SK-N-SH (cell line): ENCODE data around the gene HSPH1. TPM values are rescaled to one million over a fixed set of nuclear protein-coding genes. Genes with fewer than 3 reads are reported as not detected.

Experiments used
- CTCF ChIA-PET: fragments of 300-600, 350-600 bp; formaldehyde crosslinking; extraction: SDS; loops from one replicate; lab custom pipeline; 2021; lab: Yijun Ruan, JAX
- POLR2A ChIA-PET: fragments of 350-600 bp; sonication (Branson Sonifier 250); formaldehyde crosslinking; extraction: SDS; loops from one replicate; lab custom pipeline; 2020; ENCODE audit warnings: antibody characterized with exemption, inconsistent platforms; lab: Yijun Ruan, JAX
- DNase-seq: peaks from one replicate; pipeline ENCODE4 v3.0.0; 2012
- H2AFZ ChIP-seq: fragments of 200-600 bp; sonication (generic); 2 replicates; pipeline ENCODE4 v1.8.1; 2016; ENCODE audit warnings: antibody characterized with exemption, mild to moderate bottlenecking, low read depth
- H3F3A ChIP-seq: fragments of 200-600 bp; sonication (generic); replicated peaks from 2 replicates; pipeline ENCODE3; 2016; ENCODE audit warnings: antibody characterized with exemption, mild to moderate bottlenecking; ENCODE audit not compliant: insufficient read depth
- H3K27ac ChIP-seq, 2 experiments: fragments of 200-500 bp in 1 of 2; fragments of 200-600 bp in 1 of 2; sonication (Bioruptor generic) in 1 of 2; sonication (generic), shearing (Covaris generic) in 1 of 2; 2 replicates each; pipeline versions ENCODE4 v1.5.1 to v1.6.1; 2014 to 2016; ENCODE audit warnings: low read depth in 2 of 2, inconsistent platforms in 1 of 2, low read length in 1 of 2, mild to moderate bottlenecking in 1 of 2, mixed read lengths in 1 of 2
- H3K27me3 ChIP-seq: fragments of 200-600 bp; sonication (generic), shearing (Covaris generic); 2 replicates; pipeline ENCODE4 v1.6.1; 2016; ENCODE audit warnings: mixed run types; ENCODE audit not compliant: insufficient read depth
- H3K36me3 ChIP-seq, 2 experiments: fragments of 200-500 bp in 1 of 2; fragments of 200-600 bp in 1 of 2; sonication (Bioruptor generic) in 1 of 2; sonication (generic) in 1 of 2; replicated peaks in 1 of 2; 2 replicates each; pipeline versions ENCODE3 to v1.5.1; 2014 to 2016; ENCODE audit warnings: low read length in 1 of 2, mild to moderate bottlenecking in 1 of 2; ENCODE audit not compliant: insufficient read depth in 2 of 2, control insufficient read depth in 1 of 2
- H3K4me1 ChIP-seq, 2 experiments: fragments of 200-500 bp in 1 of 2; fragments of 200-600 bp in 1 of 2; sonication (Bioruptor generic) in 1 of 2; sonication (generic), shearing (Covaris generic) in 1 of 2; 2 replicates each; pipeline versions ENCODE4 v1.5.1 to v1.6.1; 2014 to 2016; ENCODE audit warnings: low read depth in 1 of 2, low read length in 1 of 2, mixed run types in 1 of 2; ENCODE audit not compliant: insufficient read depth in 2 of 2, control insufficient read depth in 1 of 2
- H3K4me2 ChIP-seq: fragments of 200-600 bp; sonication (generic), shearing (Covaris generic); 2 replicates; pipeline ENCODE4 v1.6.1; 2017; ENCODE audit warnings: mixed run types
- H3K4me3 ChIP-seq, 2 experiments: fragments of 200-500 bp in 1 of 2; fragments of 200-600 bp in 1 of 2; sonication (Bioruptor generic) in 1 of 2; sonication (generic), shearing (Covaris generic) in 1 of 2; 2 replicates each; pipeline versions ENCODE4 v1.5.1 to v1.8.1; 2014 to 2016; ENCODE audit warnings: low read depth in 2 of 2, inconsistent platforms in 1 of 2, low read length in 1 of 2, mild to moderate bottlenecking in 1 of 2, mixed read lengths in 1 of 2, moderate library complexity in 1 of 2
- H3K79me2 ChIP-seq: fragments of 200-600 bp; sonication (generic); 2 replicates; pipeline ENCODE4 v1.8.1; 2017; ENCODE audit warnings: mild to moderate bottlenecking; ENCODE audit not compliant: insufficient read depth
- H3K9ac ChIP-seq: fragments of 200-600 bp; sonication (generic); 2 replicates; pipeline ENCODE4 v1.6.1; 2017; ENCODE audit warnings: mixed run types
- H3K9me2 ChIP-seq: fragments of 200-600 bp; sonication (generic); 2 replicates; pipeline ENCODE4 v1.6.1; 2017; ENCODE audit warnings: mixed run types
- H3K9me3 ChIP-seq: fragments of 200-600 bp; sonication (generic); 2 replicates; pipeline ENCODE4 v1.6.1; 2017; ENCODE audit warnings: mixed run types, mild to moderate bottlenecking, moderate library complexity
- H4K20me1 ChIP-seq: fragments of 200-600 bp; sonication (generic); 2 replicates; pipeline ENCODE4 v1.6.1; 2017; ENCODE audit warnings: mild to moderate bottlenecking, mixed run types; ENCODE audit not compliant: insufficient read depth
- CHD2 ChIP-seq: fragments of 150-350 bp; IDR thresholded peaks from 2 replicates; pipeline ENCODE4 v1.6.1; 2018; ENCODE audit warnings: low read length; ENCODE audit not compliant: partially characterized antibody
- ELF1 ChIP-seq: IDR thresholded peaks from 2 replicates; pipeline ENCODE4 v1.4.0; 2012
- EZH2phosphoT487 ChIP-seq: fragments of 200-600 bp; sonication (generic); IDR thresholded peaks from 2 replicates; pipeline ENCODE4 v1.6.1; 2017; ENCODE audit warnings: low read depth, mixed run types, mild to moderate bottlenecking, antibody characterized with exemption, moderate library complexity, borderline replicate concordance
- FOSL2 ChIP-seq: IDR thresholded peaks from 2 replicates; pipeline ENCODE4 v1.4.0; 2012; ENCODE audit warnings: low read depth, mild to moderate bottlenecking, moderate library complexity, borderline replicate concordance
- FOXJ3 ChIP-seq: sonication (generic); formaldehyde crosslinking; IDR thresholded peaks from 2 replicates; pipeline ENCODE4 v1.5.1; 2020; ENCODE audit warnings: mild to moderate bottlenecking, missing genetic modification reagents
- FOXM1 ChIP-seq: IDR thresholded peaks from 2 replicates; pipeline ENCODE4 v1.4.0; 2012; ENCODE audit warnings: low read depth, mild to moderate bottlenecking
- GABPA ChIP-seq: IDR thresholded peaks from 2 replicates; pipeline ENCODE4 v1.4.0; 2012; ENCODE audit warnings: low read depth, mild to moderate bottlenecking
- GATA2 ChIP-seq: sonication (generic); formaldehyde crosslinking; IDR thresholded peaks from 2 replicates; pipeline ENCODE4 v1.5.0; 2020; ENCODE audit warnings: mild to moderate bottlenecking, missing genetic modification reagents
- MAX ChIP-seq: IDR thresholded peaks from 2 replicates; pipeline ENCODE4 v1.4.0; 2012; ENCODE audit warnings: low read depth
- MEF2A ChIP-seq: IDR thresholded peaks from 2 replicates; pipeline ENCODE4 v1.4.0; 2012; ENCODE audit warnings: low read depth, borderline replicate concordance
- MXI1 ChIP-seq: IDR thresholded peaks from 2 replicates; pipeline ENCODE4 v1.6.1; 2012; ENCODE audit warnings: mild to moderate bottlenecking, low read depth, low read length, improper control_type of control experiment
- NFIC ChIP-seq: IDR thresholded peaks from 2 replicates; pipeline ENCODE4 v1.4.0; 2012; ENCODE audit warnings: borderline replicate concordance
- NRF1 ChIP-seq: IDR thresholded peaks from 2 replicates; pipeline ENCODE4 v1.6.1; 2012; ENCODE audit warnings: low read depth, mild to moderate bottlenecking, low read length
- PBX3 ChIP-seq: IDR thresholded peaks from 2 replicates; pipeline ENCODE4; 2012
- POLR2AphosphoS5 ChIP-seq: IDR thresholded peaks from 2 replicates; pipeline ENCODE4 v1.6.1; 2012; ENCODE audit warnings: low read depth, low read length
- SMC3 ChIP-seq: IDR thresholded peaks from 2 replicates; pipeline ENCODE4 v1.6.1; 2012; ENCODE audit warnings: low read depth, low read length, improper control_type of control experiment
- TAF1 ChIP-seq: IDR thresholded peaks from 2 replicates; pipeline ENCODE4 v1.6.1; 2012; ENCODE audit warnings: low read depth, mild to moderate bottlenecking, low read length, moderate library complexity, borderline replicate concordance
- TCF12 ChIP-seq: IDR thresholded peaks from 2 replicates; pipeline ENCODE4 v1.4.0; 2012
- USF2 ChIP-seq: fragments of 150-350 bp; IDR thresholded peaks from 2 replicates; pipeline ENCODE4 v1.6.1; 2017; ENCODE audit warnings: antibody characterized with exemption, low read length, low read depth, borderline replicate concordance
- YY1 ChIP-seq: IDR thresholded peaks from 2 replicates; pipeline ENCODE4 v1.4.0; 2012; ENCODE audit warnings: low read depth, mild to moderate bottlenecking
- WGBS: methylation state at CpG from one replicate; pipeline ENCODE4 v1.1.6; 2017; ENCODE audit warnings: low lambda C conversion rate; 5-methylcytosine and 5-hydroxymethylcytosine counted together
- polyA plus RNA-seq, 3 experiments: library from polyadenylated mRNA; depleted of rRNA; stranded (reverse); fragments of >200 nt; gene quantifications; 2 replicates each; pipeline ENCODE4 v1.2.3, GENCODE V29; 2012
- TF ChIP-seq, protein P1 (sequence below): IDR thresholded peaks from 2 replicates; pipeline ENCODE4 v1.6.1; 2012; ENCODE audit warnings: mild to moderate bottlenecking, low read depth, low read length, moderate library complexity
- TF ChIP-seq, protein P2 (sequence below): IDR thresholded peaks from 2 replicates; pipeline ENCODE4 v1.4.0; 2012; ENCODE audit warnings: low read depth, borderline replicate concordance
- TF ChIP-seq, protein P3 (sequence below): fragments of 200-600 bp; sonication (generic); IDR thresholded peaks from 2 replicates; pipeline ENCODE4 v1.6.1; 2017; ENCODE audit warnings: antibody characterized with exemption, mild to moderate bottlenecking, moderate library complexity

Gene HSPH1
- polyA plus RNA-seq, 1 of the 3 experiments (the other 2 are of a cell fraction), result 32.8 TPM

- H3K79me2 ChIP-seq, result peaks cover 7% of the 10 kb centered on the region; the same call in 1 of the 2 replicates
- peaks cover 3% of the 10 kb centered on the region for H3F3A ChIP-seq
- H3K9ac ChIP-seq, result no peak overlapping the region
- no peaks in the 10 kb centered on the region for H3K9me2 ChIP-seq
- peak; percentile 83 for DNase-seq
- 43% methylated on average over 4 of the region's 8 CpGs for WGBS
- no peaks in the 10 kb centered on the region for H3K9me3 ChIP-seq
- 0 out of 4 replicates have a peak overlapping the region, but pooled peaks of 1 of the 2 experiments have one; percentile 18 for H3K4me3 ChIP-seq
- H3K4me1 ChIP-seq, result peaks cover 22 to 32% of the 10 kb centered on the region in 2 experiments; a peak in 3 of 4 replicates
- H2AFZ ChIP-seq, result peak overlapping the region; percentile 20; the same call in 1 of the 2 replicates
- no peaks in the 10 kb centered on the region for H4K20me1 ChIP-seq
- CTCF ChIA-PET, result interaction anchor here (0.8 to 2.6 kb wide), 4 partner anchors 9 to 215 kb away, joined by 3 to 22 read pairs (median 10); partner anchors contain the start of gene B3GLCT
- TF ChIP-seq ELF1, result no peak
- TF ChIP-seq PBX3, result no peak
- TF ChIP-seq NFIC, result peak; percentile 34; the same call in 1 of the 2 replicates
- no peak for TF ChIP-seq MEF2A
- no peak for TF ChIP-seq SMC3
- no peak for TF ChIP-seq MAX
- peak; percentile 14 for TF ChIP-seq CHD2
- TF ChIP-seq, protein P1, sequence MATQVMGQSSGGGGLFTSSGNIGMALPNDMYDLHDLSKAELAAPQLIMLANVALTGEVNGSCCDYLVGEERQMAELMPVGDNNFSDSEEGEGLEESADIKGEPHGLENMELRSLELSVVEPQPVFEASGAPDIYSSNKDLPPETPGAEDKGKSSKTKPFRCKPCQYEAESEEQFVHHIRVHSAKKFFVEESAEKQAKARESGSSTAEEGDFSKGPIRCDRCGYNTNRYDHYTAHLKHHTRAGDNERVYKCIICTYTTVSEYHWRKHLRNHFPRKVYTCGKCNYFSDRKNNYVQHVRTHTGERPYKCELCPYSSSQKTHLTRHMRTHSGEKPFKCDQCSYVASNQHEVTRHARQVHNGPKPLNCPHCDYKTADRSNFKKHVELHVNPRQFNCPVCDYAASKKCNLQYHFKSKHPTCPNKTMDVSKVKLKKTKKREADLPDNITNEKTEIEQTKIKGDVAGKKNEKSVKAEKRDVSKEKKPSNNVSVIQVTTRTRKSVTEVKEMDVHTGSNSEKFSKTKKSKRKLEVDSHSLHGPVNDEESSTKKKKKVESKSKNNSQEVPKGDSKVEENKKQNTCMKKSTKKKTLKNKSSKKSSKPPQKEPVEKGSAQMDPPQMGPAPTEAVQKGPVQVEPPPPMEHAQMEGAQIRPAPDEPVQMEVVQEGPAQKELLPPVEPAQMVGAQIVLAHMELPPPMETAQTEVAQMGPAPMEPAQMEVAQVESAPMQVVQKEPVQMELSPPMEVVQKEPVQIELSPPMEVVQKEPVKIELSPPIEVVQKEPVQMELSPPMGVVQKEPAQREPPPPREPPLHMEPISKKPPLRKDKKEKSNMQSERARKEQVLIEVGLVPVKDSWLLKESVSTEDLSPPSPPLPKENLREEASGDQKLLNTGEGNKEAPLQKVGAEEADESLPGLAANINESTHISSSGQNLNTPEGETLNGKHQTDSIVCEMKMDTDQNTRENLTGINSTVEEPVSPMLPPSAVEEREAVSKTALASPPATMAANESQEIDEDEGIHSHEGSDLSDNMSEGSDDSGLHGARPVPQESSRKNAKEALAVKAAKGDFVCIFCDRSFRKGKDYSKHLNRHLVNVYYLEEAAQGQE, result no peak
- TF ChIP-seq USF2, result no peak
- TF ChIP-seq FOXJ3, result no peak
- TF ChIP-seq YY1, result no peak
- TF ChIP-seq NRF1, result no peak
- no peak for TF ChIP-seq GABPA
- TF ChIP-seq TCF12, result peak; percentile 47
- TF ChIP-seq FOXM1, result no peak
- no peak for TF ChIP-seq POLR2AphosphoS5
- no peak for TF ChIP-seq TAF1
- TF ChIP-seq, protein P2, sequence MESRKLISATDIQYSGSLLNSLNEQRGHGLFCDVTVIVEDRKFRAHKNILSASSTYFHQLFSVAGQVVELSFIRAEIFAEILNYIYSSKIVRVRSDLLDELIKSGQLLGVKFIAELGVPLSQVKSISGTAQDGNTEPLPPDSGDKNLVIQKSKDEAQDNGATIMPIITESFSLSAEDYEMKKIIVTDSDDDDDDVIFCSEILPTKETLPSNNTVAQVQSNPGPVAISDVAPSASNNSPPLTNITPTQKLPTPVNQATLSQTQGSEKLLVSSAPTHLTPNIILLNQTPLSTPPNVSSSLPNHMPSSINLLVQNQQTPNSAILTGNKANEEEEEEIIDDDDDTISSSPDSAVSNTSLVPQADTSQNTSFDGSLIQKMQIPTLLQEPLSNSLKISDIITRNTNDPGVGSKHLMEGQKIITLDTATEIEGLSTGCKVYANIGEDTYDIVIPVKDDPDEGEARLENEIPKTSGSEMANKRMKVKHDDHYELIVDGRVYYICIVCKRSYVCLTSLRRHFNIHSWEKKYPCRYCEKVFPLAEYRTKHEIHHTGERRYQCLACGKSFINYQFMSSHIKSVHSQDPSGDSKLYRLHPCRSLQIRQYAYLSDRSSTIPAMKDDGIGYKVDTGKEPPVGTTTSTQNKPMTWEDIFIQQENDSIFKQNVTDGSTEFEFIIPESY, result no peak
- TF ChIP-seq MXI1, result peak; percentile 68
- no peak for TF ChIP-seq EZH2phosphoT487
- no peak for TF ChIP-seq GATA2
- no peak for TF ChIP-seq FOSL2
- TF ChIP-seq, protein P3, sequence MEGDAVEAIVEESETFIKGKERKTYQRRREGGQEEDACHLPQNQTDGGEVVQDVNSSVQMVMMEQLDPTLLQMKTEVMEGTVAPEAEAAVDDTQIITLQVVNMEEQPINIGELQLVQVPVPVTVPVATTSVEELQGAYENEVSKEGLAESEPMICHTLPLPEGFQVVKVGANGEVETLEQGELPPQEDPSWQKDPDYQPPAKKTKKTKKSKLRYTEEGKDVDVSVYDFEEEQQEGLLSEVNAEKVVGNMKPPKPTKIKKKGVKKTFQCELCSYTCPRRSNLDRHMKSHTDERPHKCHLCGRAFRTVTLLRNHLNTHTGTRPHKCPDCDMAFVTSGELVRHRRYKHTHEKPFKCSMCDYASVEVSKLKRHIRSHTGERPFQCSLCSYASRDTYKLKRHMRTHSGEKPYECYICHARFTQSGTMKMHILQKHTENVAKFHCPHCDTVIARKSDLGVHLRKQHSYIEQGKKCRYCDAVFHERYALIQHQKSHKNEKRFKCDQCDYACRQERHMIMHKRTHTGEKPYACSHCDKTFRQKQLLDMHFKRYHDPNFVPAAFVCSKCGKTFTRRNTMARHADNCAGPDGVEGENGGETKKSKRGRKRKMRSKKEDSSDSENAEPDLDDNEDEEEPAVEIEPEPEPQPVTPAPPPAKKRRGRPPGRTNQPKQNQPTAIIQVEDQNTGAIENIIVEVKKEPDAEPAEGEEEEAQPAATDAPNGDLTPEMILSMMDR, result no peak
- peak overlapping the region; percentile 63; the same call in 1 of the 2 replicates for H3K4me2 ChIP-seq
- H3K27ac ChIP-seq, result peak overlapping the region; percentile 20 to 83; a peak in 3 of 4 replicates
- no peaks in the 10 kb centered on the region for H3K36me3 ChIP-seq
- POLR2A ChIA-PET, result interaction anchor here (1.1 to 1.3 kb wide), 2 partner anchors 8 to 10 kb away, joined by 3 to 5 read pairs; partner anchors contain the start of gene B3GLCT
- H3K27me3 ChIP-seq, result no peaks in the 10 kb centered on the region
Measured at GRCh38 chr13:31209172-31209840, 47.6 kb upstream of the HSPH1 start.
